ENCODE results near the gene ATOH8.
A peak's percentile ranks its signal among the peaks of the same experiment; 100 is the strongest.

Gene ATOH8

GRCh38 chr2:85768713-85769112 is 14.9 kb downstream of the ATOH8 start:
- no peaks in the 10 kb centered on the region for H3K9me3 ChIP-seq (ENCODE audit: control insufficient read depth in 1 of 2, low read length in 2 of 2)
- H3K4me3 ChIP-seq (ENCODE audit: low read depth in 1 of 2, low read length in 2 of 2) = peak overlapping the region in 1 of 2 donors; percentile 14
- H3K27me3 ChIP-seq (ENCODE audit: low read depth, low read length) = no peaks in the 10 kb centered on the region
- H3K4me1 ChIP-seq (ENCODE audit: control insufficient read depth in 1 of 2, insufficient read depth in 2 of 2, low read length in 2 of 2) = peaks cover 34 to 67% of the 10 kb centered on the region in 2 donors
- no peaks in the 10 kb centered on the region for H3K36me3 ChIP-seq (ENCODE audit: control insufficient read depth in 1 of 2, insufficient read depth in 2 of 2, low read length in 2 of 2)
- no peak overlapping the region for H3K27ac ChIP-seq (ENCODE audit: low read length)

- Histone ChIP-seq H3K36me3 (ENCODE audit: control insufficient read depth in 1 of 2, insufficient read depth in 2 of 2, low read length in 2 of 2) (no peaks in the 10 kb centered on the region), H3K4me3 (ENCODE audit: low read depth in 1 of 2, low read length in 2 of 2) (no peak overlapping the region), H3K9me3 (ENCODE audit: control insufficient read depth in 1 of 2, low read length in 2 of 2) (no peaks in the 10 kb centered on the region), H3K27me3 (ENCODE audit: low read depth, low read length) (no peaks in the 10 kb centered on the region), H3K27ac (ENCODE audit: low read length) (no peak overlapping the region), H3K4me1 (ENCODE audit: control insufficient read depth in 1 of 2, insufficient read depth in 2 of 2, low read length in 2 of 2) (peaks cover 38 to 74% of the 10 kb centered on the region in 2 donors)
Measured at GRCh38 chr2:85769236-85769982, 15.6 kb downstream of the ATOH8 start.

GRCh38 chr2:85769983-85770362 is 16.2 kb downstream of the ATOH8 start:
- H3K36me3 ChIP-seq (ENCODE audit: control insufficient read depth in 1 of 2, insufficient read depth in 2 of 2, low read length in 2 of 2) = no peaks in the 10 kb centered on the region
- no peak overlapping the region for H3K4me3 ChIP-seq (ENCODE audit: low read depth in 1 of 2, low read length in 2 of 2)
- H3K27me3 ChIP-seq (ENCODE audit: low read depth, low read length) = no peaks in the 10 kb centered on the region
- H3K9me3 ChIP-seq (ENCODE audit: control insufficient read depth in 1 of 2, low read length in 2 of 2) = no peaks in the 10 kb centered on the region
- H3K27ac ChIP-seq (ENCODE audit: low read length) = no peak overlapping the region
- peaks cover 38 to 79% of the 10 kb centered on the region in 2 donors for H3K4me1 ChIP-seq (ENCODE audit: control insufficient read depth in 1 of 2, insufficient read depth in 2 of 2, low read length in 2 of 2)

GRCh38 chr2:85770369-85770768 is 16.6 kb downstream of the ATOH8 start:
- no peak overlapping the region for H3K4me3 ChIP-seq (ENCODE audit: low read depth in 1 of 2, low read length in 2 of 2)
- peaks cover 38 to 76% of the 10 kb centered on the region in 2 donors for H3K4me1 ChIP-seq (ENCODE audit: control insufficient read depth in 1 of 2, insufficient read depth in 2 of 2, low read length in 2 of 2)
- no peak overlapping the region for H3K27ac ChIP-seq (ENCODE audit: low read length)
- no peaks in the 10 kb centered on the region for H3K9me3 ChIP-seq (ENCODE audit: control insufficient read depth in 1 of 2, low read length in 2 of 2)
- no peaks in the 10 kb centered on the region for H3K27me3 ChIP-seq (ENCODE audit: low read depth, low read length)
- H3K36me3 ChIP-seq (ENCODE audit: control insufficient read depth in 1 of 2, insufficient read depth in 2 of 2, low read length in 2 of 2) = no peaks in the 10 kb centered on the region

- Histone ChIP-seq H3K4me1 (ENCODE audit: control insufficient read depth in 1 of 2, insufficient read depth in 2 of 2, low read length in 2 of 2) (peaks cover 38 to 76% of the 10 kb centered on the region in 2 donors), H3K27me3 (ENCODE audit: low read depth, low read length) (no peaks in the 10 kb centered on the region), H3K9me3 (ENCODE audit: control insufficient read depth in 1 of 2, low read length in 2 of 2) (no peaks in the 10 kb centered on the region), H3K4me3 (ENCODE audit: low read depth in 1 of 2, low read length in 2 of 2) (no peak overlapping the region), H3K36me3 (ENCODE audit: control insufficient read depth in 1 of 2, insufficient read depth in 2 of 2, low read length in 2 of 2) (no peaks in the 10 kb centered on the region), H3K27ac (ENCODE audit: low read length) (no peak overlapping the region)
Measured at GRCh38 chr2:85770786-85771409, 17.1 kb downstream of the ATOH8 start.

- Histone ChIP-seq H3K4me1 (ENCODE audit: control insufficient read depth in 1 of 2, insufficient read depth in 2 of 2, low read length in 2 of 2) (peaks cover 38 to 70% of the 10 kb centered on the region in 2 donors), H3K9me3 (ENCODE audit: control insufficient read depth in 1 of 2, low read length in 2 of 2) (no peaks in the 10 kb centered on the region), H3K36me3 (ENCODE audit: control insufficient read depth in 1 of 2, insufficient read depth in 2 of 2, low read length in 2 of 2) (no peaks in the 10 kb centered on the region), H3K4me3 (ENCODE audit: low read depth in 1 of 2, low read length in 2 of 2) (peak overlapping the region; percentile 11 to 34), H3K27me3 (ENCODE audit: low read depth, low read length) (no peaks in the 10 kb centered on the region), H3K27ac (ENCODE audit: low read length) (no peak overlapping the region)
Measured at GRCh38 chr2:85771486-85771885, 17.7 kb downstream of the ATOH8 start.

- H3K36me3 ChIP-seq (ENCODE audit: control insufficient read depth in 1 of 2, insufficient read depth in 2 of 2, low read length in 2 of 2) = no peaks in the 10 kb centered on the region
- H3K9me3 ChIP-seq (ENCODE audit: control insufficient read depth in 1 of 2, low read length in 2 of 2) = no peaks in the 10 kb centered on the region
- peaks cover 38 to 69% of the 10 kb centered on the region in 2 donors for H3K4me1 ChIP-seq (ENCODE audit: control insufficient read depth in 1 of 2, insufficient read depth in 2 of 2, low read length in 2 of 2)
- H3K27ac ChIP-seq (ENCODE audit: low read length) = peak overlapping the region; percentile 66
- peak overlapping the region; percentile 34 to 37 for H3K4me3 ChIP-seq (ENCODE audit: low read depth in 1 of 2, low read length in 2 of 2)
- H3K27me3 ChIP-seq (ENCODE audit: low read depth, low read length) = no peaks in the 10 kb centered on the region
Measured at GRCh38 chr2:85772019-85772745, 18.4 kb downstream of the ATOH8 start.

- Histone ChIP-seq H3K36me3 (ENCODE audit: control insufficient read depth in 1 of 2, insufficient read depth in 2 of 2, low read length in 2 of 2) (no peaks in the 10 kb centered on the region), H3K27ac (ENCODE audit: low read length) (peak overlapping the region; percentile 66), H3K27me3 (ENCODE audit: low read depth, low read length) (no peaks in the 10 kb centered on the region), H3K4me3 (ENCODE audit: low read depth in 1 of 2, low read length in 2 of 2) (peak overlapping the region; percentile 34 to 37), H3K4me1 (ENCODE audit: control insufficient read depth in 1 of 2, insufficient read depth in 2 of 2, low read length in 2 of 2) (peaks cover 36 to 71% of the 10 kb centered on the region in 2 donors), H3K9me3 (ENCODE audit: control insufficient read depth in 1 of 2, low read length in 2 of 2) (no peaks in the 10 kb centered on the region)
Measured at GRCh38 chr2:85772841-85773491, 19.2 kb downstream of the ATOH8 start.

- H3K9me3 ChIP-seq (ENCODE audit: control insufficient read depth in 1 of 2, low read length in 2 of 2) = no peaks in the 10 kb centered on the region
- no peak overlapping the region for H3K4me3 ChIP-seq (ENCODE audit: low read depth in 1 of 2, low read length in 2 of 2)
- peaks cover 29 to 68% of the 10 kb centered on the region in 2 donors for H3K4me1 ChIP-seq (ENCODE audit: control insufficient read depth in 1 of 2, insufficient read depth in 2 of 2, low read length in 2 of 2)
- no peaks in the 10 kb centered on the region for H3K27me3 ChIP-seq (ENCODE audit: low read depth, low read length)
- H3K27ac ChIP-seq (ENCODE audit: low read length) = no peak overlapping the region
- H3K36me3 ChIP-seq (ENCODE audit: control insufficient read depth in 1 of 2, insufficient read depth in 2 of 2, low read length in 2 of 2) = no peaks in the 10 kb centered on the region
Measured at GRCh38 chr2:85773692-85774091, 19.9 kb downstream of the ATOH8 start.

GRCh38 chr2:85774126-85774978 is 20.6 kb downstream of the ATOH8 start:
- peaks cover 22 to 61% of the 10 kb centered on the region in 2 donors for H3K4me1 ChIP-seq (ENCODE audit: control insufficient read depth in 1 of 2, insufficient read depth in 2 of 2, low read length in 2 of 2)

More at GRCh38 chr2:85774126-85774978, 20.6 kb downstream of the ATOH8 start:
- no peaks in the 10 kb centered on the region for H3K9me3 ChIP-seq (ENCODE audit: control insufficient read depth in 1 of 2, low read length in 2 of 2)
- H3K27me3 ChIP-seq (ENCODE audit: low read depth, low read length) = no peaks in the 10 kb centered on the region
- no peak overlapping the region for H3K27ac ChIP-seq (ENCODE audit: low read length)
- no peak overlapping the region for H3K4me3 ChIP-seq (ENCODE audit: low read depth in 1 of 2, low read length in 2 of 2)
- no peaks in the 10 kb centered on the region for H3K36me3 ChIP-seq (ENCODE audit: control insufficient read depth in 1 of 2, insufficient read depth in 2 of 2, low read length in 2 of 2)

Data from muscle layer of duodenum (tissue), 2 donors.